GM23338 (cell line): ENCODE data around the gene ANKRD45. TPM values are rescaled to one million over a fixed set of nuclear protein-coding genes. Genes with fewer than 3 reads are reported as not detected.

ENCODE experiments used
- ATAC-seq: fragments of 200-7000 bp; cut with Tn5 transposase; 3 replicates; pipeline ENCODE4 v1.9.1; 2020
- DNase-seq: peaks from one replicate; pipeline ENCODE4 v3.0.0-alpha.2; 2015; ENCODE audit warnings: low spot score
- H2AFZ ChIP-seq: fragments of 200-600 bp; sonication (generic); 2 replicates; pipeline ENCODE4 v1.8.0; 2016; ENCODE audit warnings: antibody characterized with exemption, mild to moderate bottlenecking, moderate library complexity
- H3F3A ChIP-seq: fragments of 200-600 bp; sonication (generic); replicated peaks from 2 replicates; pipeline ENCODE4 v1.8.0; 2017; ENCODE audit warnings: antibody characterized with exemption, mixed run types, low read depth
- H3K27ac ChIP-seq: fragments of 200-600 bp; sonication (generic); 2 replicates; pipeline ENCODE4 v1.6.1; 2016; ENCODE audit warnings: low read depth
- H3K27me3 ChIP-seq: fragments of 200-600 bp; sonication (generic); 2 replicates; pipeline ENCODE4 v1.8.0; 2016; ENCODE audit warnings: mild to moderate bottlenecking, mixed run types, moderate library complexity; ENCODE audit not compliant: insufficient read depth
- H3K36me3 ChIP-seq: fragments of 200-600 bp; sonication (generic); 2 replicates; pipeline ENCODE4 v1.8.0; 2016; ENCODE audit warnings: mild to moderate bottlenecking; ENCODE audit not compliant: insufficient read depth
- H3K4me1 ChIP-seq: fragments of 200-600 bp; sonication (generic); 2 replicates; pipeline ENCODE4 v1.8.0; 2016; ENCODE audit warnings: mild to moderate bottlenecking, moderate library complexity; ENCODE audit not compliant: insufficient read depth
- H3K4me2 ChIP-seq: fragments of 200-600 bp; sonication (generic); 2 replicates; pipeline ENCODE4 v1.7.1; 2017; ENCODE audit warnings: mixed run types
- H3K4me3 ChIP-seq: fragments of 200-600 bp; sonication (generic); 2 replicates; pipeline ENCODE4 v1.6.1; 2016; ENCODE audit warnings: mixed run types
- H3K79me2 ChIP-seq: fragments of 200-600 bp; sonication (generic); replicated peaks from 2 replicates; pipeline ENCODE4 v1.8.0; 2017; ENCODE audit warnings: mild to moderate bottlenecking; ENCODE audit not compliant: insufficient read depth
- H3K9me2 ChIP-seq: fragments of 200-600 bp; sonication (generic); 2 replicates; pipeline ENCODE4 v1.8.0; 2017; ENCODE audit not compliant: insufficient read depth
- H4K20me1 ChIP-seq: fragments of 200-600 bp; sonication (generic); replicated peaks from 2 replicates; pipeline ENCODE4 v1.8.0; 2017; ENCODE audit warnings: mild to moderate bottlenecking; ENCODE audit not compliant: insufficient read depth
- H3K27ac Mint-ChIP-seq: 2 replicates; pipeline ENCODE4 v1.8.0; 2020; ENCODE audit warnings: inconsistent platforms, mild to moderate bottlenecking, moderate library complexity, mixed read lengths
- H3K27me3 Mint-ChIP-seq: 3 replicates; pipeline ENCODE4 v1.8.0; 2022; ENCODE audit warnings: low read depth, mild to moderate bottlenecking, moderate library complexity, mixed read lengths, inconsistent platforms; ENCODE audit not compliant: insufficient read depth, poor library complexity
- H3K36me3 Mint-ChIP-seq: 3 replicates; pipeline ENCODE4 v1.8.0; 2021; ENCODE audit warnings: low read depth, mild to moderate bottlenecking, inconsistent platforms, moderate library complexity, mixed read lengths
- H3K4me1 Mint-ChIP-seq: 3 replicates; pipeline ENCODE4 v1.8.0; 2020; ENCODE audit warnings: mild to moderate bottlenecking, inconsistent platforms, mixed read lengths
- H3K4me3 Mint-ChIP-seq: 3 replicates; pipeline ENCODE4 v1.8.0; 2021; ENCODE audit warnings: moderate library complexity, mild to moderate bottlenecking, inconsistent platforms, mixed read lengths
- H3K9me3 Mint-ChIP-seq: 3 replicates; pipeline ENCODE4 v1.8.0; 2020; ENCODE audit warnings: moderate library complexity, mild to moderate bottlenecking, inconsistent platforms, mixed read lengths
- CREB1 ChIP-seq: fragments of 250-450 bp; sonication (Bioruptor Pico); IDR thresholded peaks from 2 replicates; pipeline ENCODE4 v1.5.0; 2020; ENCODE audit warnings: low read depth, mild to moderate bottlenecking, moderate library complexity
- EZH2 ChIP-seq: fragments of 200-600 bp; sonication (generic); IDR thresholded peaks from one replicate; pipeline ENCODE4 v1.8.0; 2017; ENCODE audit warnings: antibody characterized with exemption, mild to moderate bottlenecking, low read depth; ENCODE audit not compliant: unreplicated experiment
- EZH2phosphoT487 ChIP-seq: fragments of 200-600 bp; sonication (generic); IDR thresholded peaks from one replicate; pipeline ENCODE4 v1.8.1; 2018; ENCODE audit warnings: antibody characterized with exemption; ENCODE audit not compliant: unreplicated experiment
- POLR2AphosphoS5 ChIP-seq: IDR thresholded peaks from 2 replicates; pipeline ENCODE4 v1.6.1; 2016; ENCODE audit warnings: antibody characterized with exemption, low read depth
- STAT1 ChIP-seq: IDR thresholded peaks from one replicate; pipeline ENCODE4 v1.6.1; 2016; ENCODE audit warnings: antibody characterized with exemption; ENCODE audit not compliant: unreplicated experiment
- ZNF114 ChIP-seq: fragments of 250-450 bp; sonication (Bioruptor Pico); IDR thresholded peaks from 2 replicates; pipeline ENCODE4 v1.5.0; 2020; ENCODE audit warnings: mild to moderate bottlenecking, moderate library complexity
- ZNF331 ChIP-seq: fragments of 250-450 bp; sonication (Bioruptor Pico); IDR thresholded peaks from 2 replicates; pipeline ENCODE4 v1.5.0; 2020; ENCODE audit warnings: low read depth, mild to moderate bottlenecking, moderate library complexity
- polyA plus RNA-seq: library from polyadenylated mRNA; unstranded; fragments of >200 nt; fragmentation: Nextera tagmentation; extraction: Ambion mirVana; gene quantifications from 2 replicates; pipeline ENCODE4 v1.2.1, GENCODE V29; 2016
- total RNA-seq: library from RNA; depleted of rRNA; stranded (reverse); fragments of >200 nt; shearing (Covaris generic); gene quantifications from 2 replicates; pipeline ENCODE4 v1.2.3, GENCODE V29; 2014
- TF ChIP-seq, protein P1 (sequence below): fragments of 250-450 bp; sonication (Bioruptor Pico); IDR thresholded peaks from 2 replicates; pipeline ENCODE4 v1.5.0; 2020; ENCODE audit warnings: mild to moderate bottlenecking, moderate library complexity
- TF ChIP-seq, protein P2 (sequence below): IDR thresholded peaks from one replicate; pipeline ENCODE4 v1.6.1; 2018; ENCODE audit warnings: antibody characterized with exemption; ENCODE audit not compliant: unreplicated experiment

Gene ANKRD45
- total and polyA plus RNA-seq, 2 experiments from 2014 or later = 1.5 to 2.3 TPM

DNA sequence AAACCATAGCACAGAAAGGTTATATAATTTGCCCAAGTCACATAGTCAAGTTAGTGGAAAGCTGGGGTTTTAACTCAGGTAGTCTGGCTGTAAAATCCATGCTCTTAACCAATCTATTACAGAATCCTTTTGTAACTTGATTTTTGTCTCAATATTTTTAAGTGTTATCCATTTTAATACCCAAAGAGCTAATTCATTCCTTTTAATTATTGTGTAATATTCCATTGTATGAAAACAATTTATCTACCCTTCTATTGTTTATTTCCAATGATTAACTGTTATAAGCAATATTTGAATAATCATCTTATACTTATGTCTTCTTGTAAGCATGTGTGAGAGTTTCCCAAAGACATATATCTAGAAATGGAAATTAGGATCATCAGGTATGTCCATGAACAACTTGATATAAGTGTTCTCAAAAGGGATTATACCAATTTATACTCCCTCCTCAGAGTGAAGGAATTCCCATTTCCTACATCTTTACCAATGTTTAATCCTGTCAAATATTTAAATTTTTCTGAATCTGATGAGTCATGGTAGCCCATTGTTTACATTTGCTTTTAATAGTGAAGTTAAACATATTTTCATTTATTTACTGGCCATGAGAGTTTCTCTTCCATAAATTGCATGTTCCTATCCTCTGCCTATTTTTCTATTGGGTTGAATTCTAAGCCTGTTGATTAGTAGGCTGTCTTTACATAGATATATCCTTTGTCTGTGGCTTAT is 20.6 kb downstream of the ANKRD45 start (continued):
- TF ChIP-seq, protein P1, sequence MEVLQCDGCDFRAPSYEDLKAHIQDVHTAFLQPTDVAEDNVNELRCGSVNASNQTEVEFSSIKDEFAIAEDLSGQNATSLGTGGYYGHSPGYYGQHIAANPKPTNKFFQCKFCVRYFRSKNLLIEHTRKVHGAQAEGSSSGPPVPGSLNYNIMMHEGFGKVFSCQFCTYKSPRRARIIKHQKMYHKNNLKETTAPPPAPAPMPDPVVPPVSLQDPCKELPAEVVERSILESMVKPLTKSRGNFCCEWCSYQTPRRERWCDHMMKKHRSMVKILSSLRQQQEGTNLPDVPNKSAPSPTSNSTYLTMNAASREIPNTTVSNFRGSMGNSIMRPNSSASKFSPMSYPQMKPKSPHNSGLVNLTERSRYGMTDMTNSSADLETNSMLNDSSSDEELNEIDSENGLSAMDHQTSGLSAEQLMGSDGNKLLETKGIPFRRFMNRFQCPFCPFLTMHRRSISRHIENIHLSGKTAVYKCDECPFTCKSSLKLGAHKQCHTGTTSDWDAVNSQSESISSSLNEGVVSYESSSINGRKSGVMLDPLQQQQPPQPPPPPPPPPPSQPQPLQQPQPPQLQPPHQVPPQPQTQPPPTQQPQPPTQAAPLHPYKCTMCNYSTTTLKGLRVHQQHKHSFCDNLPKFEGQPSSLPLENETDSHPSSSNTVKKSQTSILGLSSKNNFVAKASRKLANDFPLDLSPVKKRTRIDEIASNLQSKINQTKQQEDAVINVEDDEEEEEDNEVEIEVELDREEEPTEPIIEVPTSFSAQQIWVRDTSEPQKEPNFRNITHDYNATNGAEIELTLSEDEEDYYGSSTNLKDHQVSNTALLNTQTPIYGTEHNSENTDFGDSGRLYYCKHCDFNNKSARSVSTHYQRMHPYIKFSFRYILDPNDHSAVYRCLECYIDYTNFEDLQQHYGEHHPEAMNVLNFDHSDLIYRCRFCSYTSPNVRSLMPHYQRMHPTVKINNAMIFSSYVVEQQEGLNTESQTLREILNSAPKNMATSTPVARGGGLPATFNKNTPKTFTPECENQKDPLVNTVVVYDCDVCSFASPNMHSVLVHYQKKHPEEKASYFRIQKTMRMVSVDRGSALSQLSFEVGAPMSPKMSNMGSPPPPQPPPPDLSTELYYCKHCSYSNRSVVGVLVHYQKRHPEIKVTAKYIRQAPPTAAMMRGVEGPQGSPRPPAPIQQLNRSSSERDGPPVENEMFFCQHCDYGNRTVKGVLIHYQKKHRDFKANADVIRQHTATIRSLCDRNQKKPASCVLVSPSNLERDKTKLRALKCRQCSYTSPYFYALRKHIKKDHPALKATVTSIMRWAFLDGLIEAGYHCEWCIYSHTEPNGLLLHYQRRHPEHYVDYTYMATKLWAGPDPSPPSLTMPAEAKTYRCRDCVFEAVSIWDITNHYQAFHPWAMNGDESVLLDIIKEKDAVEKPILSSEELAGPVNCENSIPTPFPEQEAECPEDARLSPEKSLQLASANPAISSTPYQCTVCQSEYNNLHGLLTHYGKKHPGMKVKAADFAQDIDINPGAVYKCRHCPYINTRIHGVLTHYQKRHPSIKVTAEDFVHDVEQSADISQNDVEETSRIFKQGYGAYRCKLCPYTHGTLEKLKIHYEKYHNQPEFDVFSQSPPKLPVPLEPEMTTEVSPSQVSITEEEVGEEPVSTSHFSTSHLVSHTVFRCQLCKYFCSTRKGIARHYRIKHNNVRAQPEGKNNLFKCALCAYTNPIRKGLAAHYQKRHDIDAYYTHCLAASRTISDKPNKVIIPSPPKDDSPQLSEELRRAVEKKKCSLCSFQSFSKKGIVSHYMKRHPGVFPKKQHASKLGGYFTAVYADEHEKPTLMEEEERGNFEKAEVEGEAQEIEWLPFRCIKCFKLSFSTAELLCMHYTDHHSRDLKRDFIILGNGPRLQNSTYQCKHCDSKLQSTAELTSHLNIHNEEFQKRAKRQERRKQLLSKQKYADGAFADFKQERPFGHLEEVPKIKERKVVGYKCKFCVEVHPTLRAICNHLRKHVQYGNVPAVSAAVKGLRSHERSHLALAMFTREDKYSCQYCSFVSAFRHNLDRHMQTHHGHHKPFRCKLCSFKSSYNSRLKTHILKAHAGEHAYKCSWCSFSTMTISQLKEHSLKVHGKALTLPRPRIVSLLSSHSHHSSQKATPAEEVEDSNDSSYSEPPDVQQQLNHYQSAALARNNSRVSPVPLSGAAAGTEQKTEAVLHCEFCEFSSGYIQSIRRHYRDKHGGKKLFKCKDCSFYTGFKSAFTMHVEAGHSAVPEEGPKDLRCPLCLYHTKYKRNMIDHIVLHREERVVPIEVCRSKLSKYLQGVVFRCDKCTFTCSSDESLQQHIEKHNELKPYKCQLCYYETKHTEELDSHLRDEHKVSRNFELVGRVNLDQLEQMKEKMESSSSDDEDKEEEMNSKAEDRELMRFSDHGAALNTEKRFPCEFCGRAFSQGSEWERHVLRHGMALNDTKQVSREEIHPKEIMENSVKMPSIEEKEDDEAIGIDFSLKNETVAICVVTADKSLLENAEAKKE (CRISPR knock-in tag) = no peak
- TF ChIP-seq EZH2phosphoT487 = no peak
- TF ChIP-seq ZNF114 = no peak
- TF ChIP-seq EZH2 = no peak
- no peak for TF ChIP-seq ZNF331
- TF ChIP-seq POLR2AphosphoS5 = no peak
- TF ChIP-seq STAT1 = no peak
- TF ChIP-seq CREB1 (CRISPR knock-in tag) = no peak

DNA sequence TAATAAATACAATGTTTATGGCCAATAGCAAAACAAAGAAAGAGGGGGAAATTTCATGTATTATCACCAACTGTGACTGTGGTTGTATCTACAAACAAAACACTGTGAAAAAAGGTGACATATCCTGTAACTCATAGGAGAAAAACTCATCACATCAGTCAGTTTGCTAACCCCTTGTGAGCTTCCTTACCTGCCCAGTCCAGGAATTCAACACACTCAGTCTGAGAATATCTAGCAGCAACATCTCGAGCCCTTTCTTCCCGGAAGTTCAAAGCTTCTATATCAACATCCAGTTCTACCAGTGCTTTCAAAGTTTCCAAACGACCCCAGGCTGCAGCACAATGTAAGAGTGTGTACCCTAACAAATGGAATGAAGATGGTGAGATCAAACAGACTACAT is 23.0 kb downstream of the ANKRD45 start:
- H3K4me1 Mint-ChIP-seq = no peaks in the 10 kb centered on the region
- H3K27me3 Mint-ChIP-seq = peaks cover 1% of the 10 kb centered on the region
- H3K36me3 Mint-ChIP-seq = peaks cover 12% of the 10 kb centered on the region
- H3K4me3 Mint-ChIP-seq = no peak overlapping the region
- peaks cover 13% of the 10 kb centered on the region for H3K9me3 Mint-ChIP-seq
- 0 out of 2 replicates have a peak, but pooled peaks cover 10% of the 10 kb centered on the region for H3K36me3 ChIP-seq
- no peak overlapping the region for H3K4me2 ChIP-seq
- H3K27ac Mint-ChIP-seq = no peak overlapping the region
- no peak overlapping the region for H3K27ac ChIP-seq
- no peaks in the 10 kb centered on the region for H3K9me2 ChIP-seq
- no peak overlapping the region for H3K4me3 ChIP-seq
- no peaks in the 10 kb centered on the region for H4K20me1 ChIP-seq
- H2AFZ ChIP-seq = no peak overlapping the region
- H3K4me1 ChIP-seq = no peaks in the 10 kb centered on the region
- ATAC-seq (no peak), DNase-seq (no peak)
- H3K27me3 ChIP-seq = no peaks in the 10 kb centered on the region
- H3K79me2 ChIP-seq = no peaks in the 10 kb centered on the region
- H3F3A ChIP-seq = no peaks in the 10 kb centered on the region
- TF ChIP-seq, protein P2, sequence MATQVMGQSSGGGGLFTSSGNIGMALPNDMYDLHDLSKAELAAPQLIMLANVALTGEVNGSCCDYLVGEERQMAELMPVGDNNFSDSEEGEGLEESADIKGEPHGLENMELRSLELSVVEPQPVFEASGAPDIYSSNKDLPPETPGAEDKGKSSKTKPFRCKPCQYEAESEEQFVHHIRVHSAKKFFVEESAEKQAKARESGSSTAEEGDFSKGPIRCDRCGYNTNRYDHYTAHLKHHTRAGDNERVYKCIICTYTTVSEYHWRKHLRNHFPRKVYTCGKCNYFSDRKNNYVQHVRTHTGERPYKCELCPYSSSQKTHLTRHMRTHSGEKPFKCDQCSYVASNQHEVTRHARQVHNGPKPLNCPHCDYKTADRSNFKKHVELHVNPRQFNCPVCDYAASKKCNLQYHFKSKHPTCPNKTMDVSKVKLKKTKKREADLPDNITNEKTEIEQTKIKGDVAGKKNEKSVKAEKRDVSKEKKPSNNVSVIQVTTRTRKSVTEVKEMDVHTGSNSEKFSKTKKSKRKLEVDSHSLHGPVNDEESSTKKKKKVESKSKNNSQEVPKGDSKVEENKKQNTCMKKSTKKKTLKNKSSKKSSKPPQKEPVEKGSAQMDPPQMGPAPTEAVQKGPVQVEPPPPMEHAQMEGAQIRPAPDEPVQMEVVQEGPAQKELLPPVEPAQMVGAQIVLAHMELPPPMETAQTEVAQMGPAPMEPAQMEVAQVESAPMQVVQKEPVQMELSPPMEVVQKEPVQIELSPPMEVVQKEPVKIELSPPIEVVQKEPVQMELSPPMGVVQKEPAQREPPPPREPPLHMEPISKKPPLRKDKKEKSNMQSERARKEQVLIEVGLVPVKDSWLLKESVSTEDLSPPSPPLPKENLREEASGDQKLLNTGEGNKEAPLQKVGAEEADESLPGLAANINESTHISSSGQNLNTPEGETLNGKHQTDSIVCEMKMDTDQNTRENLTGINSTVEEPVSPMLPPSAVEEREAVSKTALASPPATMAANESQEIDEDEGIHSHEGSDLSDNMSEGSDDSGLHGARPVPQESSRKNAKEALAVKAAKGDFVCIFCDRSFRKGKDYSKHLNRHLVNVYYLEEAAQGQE = no peak
- no peak for TF ChIP-seq POLR2AphosphoS5
